ENCODE results near the gene PIK3R1. TPM values are rescaled to one million over a fixed set of nuclear protein-coding genes. Genes with fewer than 3 reads are reported as not detected.

The PIK3R1 gene
- total RNA-seq, 1 experiment from 2014 or later = 11.3 TPM

- no peak overlapping the region for H3K56ac ChIP-seq (ENCODE audit: insufficient read length, low read depth, low read length)
- no peak overlapping the region for H2AFZ ChIP-seq (ENCODE audit: low read length)
- Mint-ChIP-seq H3K27me3 (ENCODE audit: low read depth) (no peaks in the 10 kb centered on the region), H3K4me1 (peaks cover 46 to 57% of the 10 kb centered on the region in 2 experiments), H3K27ac (peak overlapping the region in 2 of 3 experiments; percentile 54 to 90; a peak in 5 of 7 replicates), H3K9me3 (no peaks in the 10 kb centered on the region), H3K4me3 (peak overlapping the region; percentile 76 to 86), H3K36me3 (ENCODE audit: insufficient read depth in 1 of 3, low read depth in 3 of 3) (peaks cover 0 to 2% (median 0%) of the 10 kb centered on the region in 3 experiments; a peak in 2 of 7 replicates)
- H3K4ac ChIP-seq (ENCODE audit: low read depth, low read length) = no peak overlapping the region
- no peaks in the 10 kb centered on the region for H3K27me3 ChIP-seq (ENCODE audit: insufficient read depth, low read length)
- H3K79me2 ChIP-seq (ENCODE audit: insufficient read depth, low read length) = no peaks in the 10 kb centered on the region
- H4K20me1 ChIP-seq (ENCODE audit: control insufficient read depth, insufficient read depth, insufficient read length) = no peaks in the 10 kb centered on the region
- H3K23ac ChIP-seq (ENCODE audit: insufficient read length, low read depth, low read length) = no peak overlapping the region
- no peak overlapping the region for H2AK5ac ChIP-seq (ENCODE audit: insufficient read length, low read length)
- peak overlapping the region; percentile 70 for H3K4me2 ChIP-seq (ENCODE audit: insufficient read depth, insufficient read length, low read length)
- H3K27ac ChIP-seq (ENCODE audit: insufficient read length, low read depth, low read length) = no peak overlapping the region
- H4K8ac ChIP-seq (replicated peaks; ENCODE audit: insufficient read length, low read depth, low read length) = no peak overlapping the region
- no peak overlapping the region for H2BK15ac ChIP-seq (ENCODE audit: low read depth, low read length)
- H2BK20ac ChIP-seq (ENCODE audit: low read depth, low read length, poor library complexity, severe bottlenecking) = no peak overlapping the region
- no peak overlapping the region for H3K18ac ChIP-seq (ENCODE audit: insufficient read length, low read depth, low read length)
- no peak for DNase-seq
- no peak for TF ChIP-seq CTCF (conservative IDR thresholded peaks at IDR 0.05)
- H2BK120ac ChIP-seq (ENCODE audit: low read depth, low read length, poor library complexity, severe bottlenecking) = no peak overlapping the region
- peaks cover 12% of the 10 kb centered on the region for H3K23me2 ChIP-seq (ENCODE audit: insufficient read length, low read depth, low read length, poor library complexity, severe bottlenecking)
- H3T11ph ChIP-seq (ENCODE audit: low read length) = no peak overlapping the region
- WGBS (ENCODE audit: extremely low coverage, insufficient read length, low lambda C conversion rate) = no CpG with 5 or more reads among the region's 10 CpGs
- H2BK12ac ChIP-seq (ENCODE audit: insufficient read length, low read depth, low read length) = no peak overlapping the region
- H3K14ac ChIP-seq (ENCODE audit: insufficient read depth, low read length) = no peak overlapping the region
- no peak overlapping the region for H4K91ac ChIP-seq (ENCODE audit: insufficient read length, low read depth, low read length)
- no peaks in the 10 kb centered on the region for H3K4me1 ChIP-seq (ENCODE audit: insufficient read depth, low read length)
- H3K9me3 ChIP-seq (ENCODE audit: control insufficient read depth, low read depth, low read length) = no peaks in the 10 kb centered on the region
- no peak overlapping the region for H2BK5ac ChIP-seq (ENCODE audit: insufficient read length, low read length)
- peak overlapping the region; percentile 42 for H3K9ac ChIP-seq (ENCODE audit: extremely low read depth, insufficient read length, low read length)
- no peaks in the 10 kb centered on the region for H3K79me1 ChIP-seq (ENCODE audit: insufficient read depth, low read depth, low read length, poor library complexity, severe bottlenecking)
- H4K5ac ChIP-seq (ENCODE audit: insufficient read length, low read depth, low read length) = no peak overlapping the region
Observed at GRCh38 chr5:68288707-68289134, 73.2 kb downstream of the PIK3R1 start.

Measured in H9 (cell line).